Heart right ventricle (tissue), 16 donors: ENCODE results near the gene MYO1C. TPM values are rescaled to one million over a fixed set of nuclear protein-coding genes. Genes with fewer than 3 reads are reported as not detected.

Source experiments
- ATAC-seq, 8 donors: fragments of 200-7000 bp; cut with Tn5 transposase; one replicate each; pipeline ENCODE4 v1.9.1; 2020; ENCODE audit warnings: mild to moderate bottlenecking in 8 of 8, moderate library complexity in 8 of 8, moderate number of reproducible peaks in 1 of 8
- DNase-seq, 2 donors: peaks; one replicate each; pipeline ENCODE4 v3.0.0-alpha.2; 2020
- H3K27ac ChIP-seq, 10 donors: fragments of 200-600 bp; sonication (generic) in 2 of 10; one replicate each; pipeline versions ENCODE4 v1.5.0 to v1.8.0; 2020 to 2022; ENCODE audit warnings: mild to moderate bottlenecking in 3 of 10
- H3K27me3 ChIP-seq, 7 donors: fragments of 200-600 bp; one replicate each; pipeline ENCODE4 v1.8.0; 2021 to 2022; ENCODE audit warnings: mild to moderate bottlenecking in 2 of 7
- H3K36me3 ChIP-seq, 9 donors: fragments of 200-600 bp; sonication (generic) in 1 of 9; one replicate each; pipeline versions ENCODE4 v1.5.0 to v1.8.0; 2020 to 2022; ENCODE audit warnings: mild to moderate bottlenecking in 2 of 9
- H3K4me1 ChIP-seq, 9 donors: fragments of 200-600 bp; sonication (generic) in 1 of 9; one replicate each; pipeline versions ENCODE4 v1.5.0 to v1.8.0; 2020 to 2022; ENCODE audit warnings: mild to moderate bottlenecking in 4 of 9
- H3K4me3 ChIP-seq, 10 donors: fragments of 200-600 bp; sonication (generic) in 2 of 10; one replicate each; pipeline versions ENCODE4 v1.5.0 to v1.8.0; 2020 to 2022; ENCODE audit warnings: mild to moderate bottlenecking in 7 of 10, moderate library complexity in 2 of 10
- H3K9me3 ChIP-seq, 11 donors: fragments of 200-600 bp in 10 of 11; sonication (generic) in 2 of 11; one replicate each; pipeline versions ENCODE4 v1.5.0 to v1.8.0; 2013 to 2022; ENCODE audit warnings: mild to moderate bottlenecking in 2 of 11, control low read depth in 1 of 11, moderate library complexity in 1 of 11
- WGBS, 2 donors: extraction: QIAGEN DNeasy Blood & Tissue Kit; methylation state at CpG; one replicate each; pipeline ENCODE4 v1.1.7; 2013; ENCODE audit warnings: inconsistent platforms in 1 of 2; 5-methylcytosine and 5-hydroxymethylcytosine counted together
- intact Hi-C, 10 donors: fragments of 100-400 bp; cut with DNase I; formaldehyde crosslinking; loops; one replicate each; pipeline versions ENCODE4 v1.11.1 to v1.14.2; 2022
- polyA plus RNA-seq, 2 donors: library from polyadenylated mRNA; stranded (reverse); fragments of 200-250 nt; gene quantifications; one replicate each; pipeline ENCODE4 v1.2.3, GENCODE V29; 2013
- total RNA-seq, 10 donors: library from RNA; stranded (reverse); fragmentation: NEBNext Ultra II Directional in 3 of 10; extraction: Animal tissue kit (Norgen Biotek cat#: 25700) in 3 of 10; gene quantifications; one replicate each; pipeline versions ENCODE4 v1.2.1 to v1.2.4, GENCODE V29; 2021 to 2023
- TF ChIP-seq, protein P1 (sequence below), 9 donors: fragments of 200-600 bp; sonication (generic) in 2 of 9; IDR thresholded peaks; one replicate each; pipeline versions ENCODE4 v1.5.0 to v1.8.0; 2021 to 2022; ENCODE audit warnings: antibody characterized with exemption in 9 of 9, mild to moderate bottlenecking in 5 of 9, moderate library complexity in 1 of 9
- donor health status: Arrhythmogenic right ventricular cardiomyopathy.
- donor health status: ischemic (EF 13 %, LVEDD 7.1; RV severe dilation, severe dysfunction).
- donor health status: healthy with polysubstance abuse.
- donor health status: DM: no; HTN: yes; CAD: no.
- donor health status: DM: no; HTN: no; CAD: no.
- donor health status: ischemic (EF 25% LVEDD 6.9; RV normal size, moderate dysfunction).
- donor health status: ischemic (EF 25% LVEDD 5.7; RV mildly dilated, moderate dysfunction).
- donor health status: healthy.
- donor health status: DM: yes; HTN: yes; CAD: no.
- donor health status: Ischemic cardiomyopathy.
- donor health status: ischemic (EF 35%, LVEDD 5.7; RV mildly dilated, moderate dysfunction).
- donor health status: nonischemic (EF 11% LVEDD 7.7; RV severe dilation, severe dysfunction).
- donor health status: DM: yes; HTN: yes; CAD: no.
- donor health status: PGD.
- donor health status: ischemic (EF 29% LVEDD 5.4; RV normal size, mild dysfunction).
- donor health status: nonischemic (EF 23%, LVEDD 6.1; RV moderate dilation, normal function).

The MYO1C gene
- total and polyA plus RNA-seq, 12 donors, result 101 to 229 (median 169) TPM

DNA sequence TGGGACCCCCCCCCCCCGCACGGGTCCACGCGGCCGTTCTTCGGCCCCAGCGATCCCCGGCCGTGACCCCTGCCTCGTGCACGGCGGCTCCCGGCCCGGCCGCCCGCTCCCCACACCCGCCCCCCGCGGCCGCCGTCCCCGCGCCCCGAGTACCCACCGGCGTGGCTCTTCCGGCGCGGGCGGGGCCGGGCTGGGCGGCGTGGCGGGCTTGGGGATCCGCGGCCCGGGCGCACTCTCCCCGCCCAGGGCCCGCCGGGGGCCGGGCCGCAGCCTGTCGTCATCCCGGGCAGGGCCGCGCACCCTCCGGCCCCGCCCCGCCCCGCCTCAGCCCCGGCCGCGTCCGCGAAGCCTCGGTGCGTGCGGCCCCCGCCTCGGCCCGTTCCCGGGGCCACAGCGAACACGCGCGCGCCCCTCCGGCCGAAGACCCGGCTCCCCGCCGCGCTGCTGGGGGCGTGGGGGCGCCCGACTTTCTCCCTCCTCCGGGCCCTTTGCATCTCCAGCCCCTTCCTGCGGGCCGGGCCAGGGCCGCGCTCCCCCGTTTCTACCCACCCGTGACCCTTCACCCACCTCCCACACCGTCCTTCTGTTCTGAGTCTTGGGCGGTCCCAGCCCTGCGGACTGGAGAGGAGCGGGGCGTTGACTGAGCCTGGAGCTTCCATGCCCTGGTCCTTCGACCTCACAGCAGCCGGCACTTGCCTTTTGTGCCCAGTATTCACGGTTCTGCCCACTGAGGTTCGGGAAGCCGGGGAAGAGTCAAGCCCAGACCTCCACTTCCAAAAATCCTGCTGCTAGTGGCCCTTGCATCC is 840 bp downstream of the MYO1C start:
- intact Hi-C loops, result loop anchor here in 5 of 10 donors (2.0 to 5.0 kb wide), 3 partner anchors 19 to 34 kb away; partner anchors contain the start of gene CRK (in 1 of the 5)

DNA sequence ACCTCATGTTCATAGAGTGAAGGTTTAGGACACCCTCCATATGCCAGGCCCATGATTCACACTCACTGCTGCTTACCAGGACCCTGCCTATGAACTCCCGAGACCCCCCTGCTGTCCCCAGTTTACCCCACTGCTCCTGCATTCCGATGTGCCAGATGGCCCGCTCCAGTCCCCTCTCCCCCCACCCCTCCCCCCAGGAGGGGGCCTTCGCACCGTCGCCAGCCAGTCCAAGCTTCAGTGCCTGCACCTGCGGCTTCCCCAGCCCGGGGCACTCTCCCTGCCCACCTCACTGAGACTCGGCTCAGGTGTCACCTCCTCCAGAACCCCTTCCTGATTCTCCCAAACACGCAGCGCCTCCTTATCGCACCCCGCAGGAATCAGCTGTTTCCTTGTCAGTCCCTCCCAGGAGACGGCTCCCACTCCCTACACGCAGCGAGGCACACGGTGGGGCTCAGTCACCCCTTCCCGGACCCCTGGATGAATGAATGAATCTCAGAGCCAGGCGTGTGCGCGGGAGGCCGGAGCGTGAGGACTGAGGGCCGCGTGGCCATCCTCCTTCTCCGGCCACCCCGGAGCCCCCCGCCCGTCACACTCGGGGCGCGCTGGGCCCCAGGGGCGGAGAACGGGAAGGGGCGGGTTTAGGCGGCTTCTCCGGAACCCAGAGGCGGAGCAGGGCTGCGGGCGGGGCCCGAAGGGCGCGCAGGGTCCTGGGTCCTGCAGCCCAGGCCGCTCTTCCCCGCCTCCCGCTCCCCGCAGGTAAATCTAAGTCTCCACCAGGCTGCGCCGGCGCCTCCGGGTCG is 1.6 kb downstream of the MYO1C start:
- Histone ChIP-seq H3K9me3 (no peaks in the 10 kb centered on the region), H3K4me1 (peaks cover 27 to 89% (median 83%) of the 10 kb centered on the region in 9 donors), H3K27me3 (peaks cover 0 to 31% (median 0%) of the 10 kb centered on the region in 7 donors), H3K36me3 (peaks cover 0 to 16% (median 2%) of the 10 kb centered on the region in 9 donors), H3K27ac (peak overlapping the region; percentile 93 to 100 (median 98)), H3K4me3 (peak overlapping the region; percentile 60 to 84 (median 74))
- DNase-seq, result peak; percentile 79 to 80
- TF ChIP-seq, protein P1, sequence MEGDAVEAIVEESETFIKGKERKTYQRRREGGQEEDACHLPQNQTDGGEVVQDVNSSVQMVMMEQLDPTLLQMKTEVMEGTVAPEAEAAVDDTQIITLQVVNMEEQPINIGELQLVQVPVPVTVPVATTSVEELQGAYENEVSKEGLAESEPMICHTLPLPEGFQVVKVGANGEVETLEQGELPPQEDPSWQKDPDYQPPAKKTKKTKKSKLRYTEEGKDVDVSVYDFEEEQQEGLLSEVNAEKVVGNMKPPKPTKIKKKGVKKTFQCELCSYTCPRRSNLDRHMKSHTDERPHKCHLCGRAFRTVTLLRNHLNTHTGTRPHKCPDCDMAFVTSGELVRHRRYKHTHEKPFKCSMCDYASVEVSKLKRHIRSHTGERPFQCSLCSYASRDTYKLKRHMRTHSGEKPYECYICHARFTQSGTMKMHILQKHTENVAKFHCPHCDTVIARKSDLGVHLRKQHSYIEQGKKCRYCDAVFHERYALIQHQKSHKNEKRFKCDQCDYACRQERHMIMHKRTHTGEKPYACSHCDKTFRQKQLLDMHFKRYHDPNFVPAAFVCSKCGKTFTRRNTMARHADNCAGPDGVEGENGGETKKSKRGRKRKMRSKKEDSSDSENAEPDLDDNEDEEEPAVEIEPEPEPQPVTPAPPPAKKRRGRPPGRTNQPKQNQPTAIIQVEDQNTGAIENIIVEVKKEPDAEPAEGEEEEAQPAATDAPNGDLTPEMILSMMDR (IDR thresholded peaks at IDR 0.05), result no peak
- intact Hi-C loops, result loop anchor here in 3 of 10 donors (2.0 to 5.0 kb wide), 3 partner anchors 20 to 34 kb away; partner anchors contain the start of gene CRK (in 1 of the 3)
- ATAC-seq, result peak; percentile 16 to 40 (median 30)
- WGBS, 2 donors, result 1 to 2% methylated on average over 43 to 52 of the region's 52 CpGs

More for the DNA sequence above, 840 bp downstream of the MYO1C start:
- H3K4me3 ChIP-seq, result peak overlapping the region; percentile 60 to 84 (median 74)
- H3K4me1 ChIP-seq, result peaks cover 28 to 90% (median 82%) of the 10 kb centered on the region in 9 donors
- H3K27ac ChIP-seq, result peak overlapping the region; percentile 94 to 100 (median 98)
- H3K27me3 ChIP-seq, result peaks cover 0 to 23% (median 0%) of the 10 kb centered on the region in 7 donors
- TF ChIP-seq, protein P1 (IDR thresholded peaks at IDR 0.05), result no peak
- no peaks in the 10 kb centered on the region for H3K9me3 ChIP-seq
- DNase-seq (peak; percentile 67 to 80), ATAC-seq (peak; percentile 8 to 61 (median 36))
- WGBS, 2 donors, result 2% methylated on average over 64 to 87 of the region's 94 CpGs
- peaks cover 0 to 24% (median 5%) of the 10 kb centered on the region in 9 donors for H3K36me3 ChIP-seq

DNA sequence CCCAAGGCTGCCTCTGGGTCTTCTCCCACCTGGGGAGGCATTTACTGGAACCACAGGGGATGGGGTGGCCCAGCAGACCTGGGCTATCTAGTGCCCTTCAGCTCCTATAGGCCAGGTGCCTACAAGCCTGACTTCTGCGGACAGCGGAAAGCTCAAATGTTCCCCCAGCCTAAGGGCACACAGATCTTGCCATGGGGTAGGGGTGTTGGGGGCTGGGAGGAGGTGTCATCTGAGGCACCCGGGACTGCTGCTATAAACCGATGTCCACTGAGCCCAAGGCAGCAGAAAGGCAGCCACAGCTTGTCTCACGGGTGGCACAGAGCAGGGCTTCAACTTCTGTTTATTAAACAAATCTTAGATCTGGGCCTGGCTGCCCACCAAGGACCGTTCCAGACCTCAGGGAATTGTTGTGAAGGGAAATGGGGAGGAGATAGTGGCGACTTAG is 3.6 kb downstream of the MYO1C start:
- 38 to 51% methylated on average over 7 of the region's 7 CpGs for WGBS, 2 donors
- Histone ChIP-seq H3K27me3 (peaks cover 0 to 48% (median 0%) of the 10 kb centered on the region in 7 donors), H3K36me3 (peaks cover 0 to 4% (median 0%) of the 10 kb centered on the region in 9 donors), H3K9me3 (no peaks in the 10 kb centered on the region), H3K4me1 (peaks cover 26 to 85% (median 80%) of the 10 kb centered on the region in 9 donors), H3K27ac (peak overlapping the region; percentile 90 to 100 (median 98)), H3K4me3 (peak overlapping the region; percentile 29 to 78 (median 72))
- TF ChIP-seq, protein P1 (IDR thresholded peaks at IDR 0.05), result no peak
- ATAC-seq (no peak), DNase-seq (no peak)
- intact Hi-C loops, result loop anchor here in 2 of 10 donors (2.0 to 10.0 kb wide), 2 partner anchors 32 to 124 kb away; partner anchors contain the start of gene CRK (in 1 of the 2)
